Chondrocyte (in vitro differentiated cells): ENCODE results near the gene PIK3CD. TPM values are rescaled to one million over a fixed set of nuclear protein-coding genes. Genes with fewer than 3 reads are reported as not detected.

Source experiments
- DNase-seq: peaks from one replicate; pipeline ENCODE4 v3.0.0; 2021; ENCODE audit warnings: mixed read lengths, low spot score
- H3K27ac Mint-ChIP-seq: one replicate; pipeline ENCODE4 v1.8.0; 2021; ENCODE audit warnings: mild to moderate bottlenecking, moderate library complexity, mixed read lengths; ENCODE audit not compliant: unreplicated experiment
- H3K27me3 Mint-ChIP-seq: 2 replicates; pipeline ENCODE4 v1.8.0; 2021; ENCODE audit warnings: low read depth, mixed read lengths
- H3K36me3 Mint-ChIP-seq: 2 replicates; pipeline ENCODE4 v1.8.0; 2021; ENCODE audit warnings: low read depth, mixed read lengths
- H3K4me1 Mint-ChIP-seq: 2 replicates; pipeline ENCODE4 v1.8.0; 2021; ENCODE audit warnings: low read depth, mild to moderate bottlenecking, mixed read lengths
- H3K4me3 Mint-ChIP-seq: one replicate; pipeline ENCODE4 v1.8.0; 2021; ENCODE audit warnings: mild to moderate bottlenecking, moderate library complexity, mixed read lengths; ENCODE audit not compliant: unreplicated experiment
- H3K9me3 Mint-ChIP-seq: 2 replicates; pipeline ENCODE4 v1.8.0; 2021; ENCODE audit warnings: low read depth, mixed read lengths
- total RNA-seq: library from RNA; stranded (reverse); gene quantifications from 3 replicates; pipeline ENCODE4 v1.2.1, GENCODE V29; 2021
- TF ChIP-seq, protein P1 (sequence below): fragments of 200-600 bp; sonication (generic); IDR thresholded peaks from 2 replicates; pipeline ENCODE4 v1.5.0; 2021; ENCODE audit warnings: antibody characterized with exemption, mild to moderate bottlenecking, moderate library complexity

PIK3CD gene
- total RNA-seq, 1 donor from 2014 or later: 4.3 TPM

DNA sequence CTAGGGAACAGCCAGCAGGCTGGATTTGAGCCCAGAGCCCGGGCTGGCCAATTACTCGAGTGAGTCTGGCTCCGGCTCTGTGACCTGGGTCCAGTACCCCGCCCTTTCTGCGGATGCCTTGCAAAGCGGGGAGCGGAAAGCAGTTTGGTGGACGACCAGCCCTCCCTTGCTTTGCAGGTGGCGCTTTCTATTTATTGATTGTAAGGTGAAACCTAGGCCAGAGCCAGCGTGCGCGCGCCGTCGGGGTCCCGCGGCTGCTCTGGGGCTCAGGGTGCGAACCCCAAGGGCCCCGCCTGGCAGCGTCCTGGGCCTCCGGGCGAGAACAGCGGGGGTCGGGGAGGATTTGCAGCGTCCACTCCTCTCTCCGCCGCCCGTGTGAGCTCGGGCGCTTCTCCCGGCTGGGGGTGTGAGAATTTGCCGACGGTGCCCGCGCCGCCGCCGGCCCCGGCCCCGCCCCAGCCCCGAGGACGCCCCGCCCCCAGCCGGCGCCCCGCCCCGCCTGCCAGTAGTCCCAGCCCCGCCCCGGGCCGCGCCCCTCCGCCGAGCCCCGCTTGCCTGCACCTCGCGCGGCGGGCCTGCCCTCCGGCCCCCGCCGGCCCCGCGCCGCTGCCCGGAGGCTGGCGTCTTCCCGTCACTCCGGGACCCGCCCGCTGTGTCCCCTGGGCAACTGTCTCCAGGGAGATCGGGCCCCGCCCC is 37.6 kb downstream of the PIK3CD start:
- Mint-ChIP-seq H3K27ac (no peak overlapping the region), H3K4me3 (peak overlapping the region; percentile 70), H3K9me3 (no peaks in the 10 kb centered on the region), H3K4me1 (peaks cover 37% of the 10 kb centered on the region), H3K27me3 (no peaks in the 10 kb centered on the region), H3K36me3 (no peaks in the 10 kb centered on the region)
- TF ChIP-seq, protein P1, sequence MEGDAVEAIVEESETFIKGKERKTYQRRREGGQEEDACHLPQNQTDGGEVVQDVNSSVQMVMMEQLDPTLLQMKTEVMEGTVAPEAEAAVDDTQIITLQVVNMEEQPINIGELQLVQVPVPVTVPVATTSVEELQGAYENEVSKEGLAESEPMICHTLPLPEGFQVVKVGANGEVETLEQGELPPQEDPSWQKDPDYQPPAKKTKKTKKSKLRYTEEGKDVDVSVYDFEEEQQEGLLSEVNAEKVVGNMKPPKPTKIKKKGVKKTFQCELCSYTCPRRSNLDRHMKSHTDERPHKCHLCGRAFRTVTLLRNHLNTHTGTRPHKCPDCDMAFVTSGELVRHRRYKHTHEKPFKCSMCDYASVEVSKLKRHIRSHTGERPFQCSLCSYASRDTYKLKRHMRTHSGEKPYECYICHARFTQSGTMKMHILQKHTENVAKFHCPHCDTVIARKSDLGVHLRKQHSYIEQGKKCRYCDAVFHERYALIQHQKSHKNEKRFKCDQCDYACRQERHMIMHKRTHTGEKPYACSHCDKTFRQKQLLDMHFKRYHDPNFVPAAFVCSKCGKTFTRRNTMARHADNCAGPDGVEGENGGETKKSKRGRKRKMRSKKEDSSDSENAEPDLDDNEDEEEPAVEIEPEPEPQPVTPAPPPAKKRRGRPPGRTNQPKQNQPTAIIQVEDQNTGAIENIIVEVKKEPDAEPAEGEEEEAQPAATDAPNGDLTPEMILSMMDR: no peak
- no peak for DNase-seq

DNA sequence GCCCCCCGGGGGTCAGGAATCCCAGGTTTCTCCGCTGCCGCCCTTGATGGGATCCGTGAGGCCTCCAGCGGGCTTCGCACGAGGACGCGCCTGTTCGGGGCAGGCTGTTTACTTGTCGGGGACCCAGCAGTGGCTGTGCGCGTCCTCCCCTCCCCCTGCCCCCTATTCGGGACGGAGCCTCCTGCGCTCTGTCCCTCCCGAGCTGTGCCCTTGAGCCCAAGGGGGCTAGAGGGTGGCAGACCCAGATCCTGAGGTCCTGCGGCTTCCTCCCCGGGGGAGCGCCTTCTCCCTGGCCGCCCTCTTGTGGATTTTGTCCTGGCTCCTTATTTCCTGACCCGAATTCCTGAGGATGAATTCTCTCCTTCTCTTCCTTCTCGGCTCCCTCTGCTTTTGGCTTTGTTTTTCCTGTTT is 38.4 kb downstream of the PIK3CD start:
- DNase-seq: no peak
- Mint-ChIP-seq H3K36me3 (no peaks in the 10 kb centered on the region), H3K27me3 (no peaks in the 10 kb centered on the region), H3K9me3 (no peaks in the 10 kb centered on the region), H3K4me3 (peak overlapping the region; percentile 89), H3K27ac (no peak overlapping the region), H3K4me1 (peaks cover 37% of the 10 kb centered on the region)
- TF ChIP-seq, protein P1: peak; percentile 52

DNA sequence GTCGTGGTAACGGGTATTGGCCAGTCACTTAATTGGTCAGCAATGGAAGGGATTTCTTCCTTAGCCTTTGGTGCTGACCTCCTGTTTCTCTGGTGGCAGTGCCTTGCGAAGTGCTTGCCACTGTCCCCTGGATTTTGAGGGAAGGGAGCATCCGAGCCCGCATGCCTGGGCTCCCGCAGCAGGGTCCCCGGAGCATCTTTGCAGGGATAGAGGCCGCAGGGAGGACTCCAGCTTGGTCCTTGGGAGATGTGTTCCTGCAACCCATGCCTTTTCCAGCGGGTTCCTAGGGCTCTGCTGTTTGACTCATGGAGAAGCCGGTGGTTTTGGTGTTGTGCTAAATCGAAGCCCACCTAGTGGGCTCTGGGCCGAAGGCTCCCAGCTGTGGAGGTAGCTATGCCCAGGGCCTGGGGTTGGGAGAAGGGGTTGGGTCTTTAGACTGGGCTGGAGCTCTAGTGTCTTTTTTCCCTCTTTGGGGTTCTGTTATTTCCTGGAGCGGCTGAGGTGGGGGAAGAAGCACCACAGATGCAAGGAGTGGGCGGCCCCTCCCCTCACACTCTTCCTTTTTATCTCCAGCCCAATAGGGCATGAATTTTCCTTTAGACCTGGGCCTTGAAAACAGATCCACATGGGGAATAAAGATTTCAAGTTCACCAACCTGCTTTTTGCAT is 39.0 kb downstream of the PIK3CD start:
- Mint-ChIP-seq H3K4me1 (peaks cover 37% of the 10 kb centered on the region), H3K4me3 (peak overlapping the region; percentile 89), H3K27ac (no peak overlapping the region), H3K9me3 (no peaks in the 10 kb centered on the region), H3K27me3 (no peaks in the 10 kb centered on the region), H3K36me3 (no peaks in the 10 kb centered on the region)
- no peak for DNase-seq
- TF ChIP-seq, protein P1: no peak

DNA sequence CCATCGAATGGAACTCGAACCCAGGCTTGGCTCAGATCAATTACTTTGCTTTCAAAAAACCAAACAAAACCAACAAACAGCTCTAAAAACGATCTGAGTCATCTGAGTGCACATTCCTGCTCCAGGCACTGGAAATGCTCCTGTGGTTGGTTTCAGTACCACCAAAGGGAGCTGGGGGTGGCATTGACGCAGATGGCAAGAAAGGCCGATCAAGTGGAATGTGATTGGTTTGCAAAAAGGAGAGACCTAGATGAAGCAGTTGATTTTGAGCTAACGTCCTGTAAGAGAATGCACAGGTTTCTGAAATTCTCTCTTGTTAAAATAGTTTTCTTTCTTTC is 39.5 kb downstream of the PIK3CD start:
- TF ChIP-seq, protein P1: no peak
- H3K4me1 Mint-ChIP-seq: peaks cover 37% of the 10 kb centered on the region
- no peaks in the 10 kb centered on the region for H3K9me3 Mint-ChIP-seq
- DNase-seq: no peak
- no peak overlapping the region for H3K4me3 Mint-ChIP-seq
- H3K27me3 Mint-ChIP-seq: no peaks in the 10 kb centered on the region
- no peak overlapping the region for H3K27ac Mint-ChIP-seq
- H3K36me3 Mint-ChIP-seq: no peaks in the 10 kb centered on the region

DNA sequence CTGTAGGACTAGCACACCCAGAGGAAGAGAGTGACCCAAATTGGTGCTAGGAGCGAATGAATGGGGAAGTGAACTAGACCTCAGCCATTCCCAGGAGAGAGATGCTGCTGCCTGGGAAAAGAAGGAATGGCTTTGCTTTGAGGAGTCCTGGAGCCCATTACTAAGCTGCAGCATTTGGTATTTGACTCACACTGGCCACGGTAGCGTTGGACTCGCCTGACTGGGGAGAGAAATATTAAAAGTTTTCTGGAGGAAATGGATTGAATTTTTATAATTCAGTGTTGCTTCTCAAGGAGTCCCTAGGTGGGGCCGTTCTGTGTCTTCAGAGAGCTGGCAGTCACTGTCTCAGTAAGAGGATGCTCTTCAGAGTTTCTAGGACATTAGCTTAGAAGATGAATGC is 40.2 kb downstream of the PIK3CD start:
- no peaks in the 10 kb centered on the region for H3K9me3 Mint-ChIP-seq
- peaks cover 36% of the 10 kb centered on the region for H3K4me1 Mint-ChIP-seq
- TF ChIP-seq, protein P1: peak; percentile 50
- DNase-seq: no peak
- no peaks in the 10 kb centered on the region for H3K36me3 Mint-ChIP-seq
- peak overlapping the region; percentile 67 for H3K27ac Mint-ChIP-seq
- no peaks in the 10 kb centered on the region for H3K27me3 Mint-ChIP-seq
- H3K4me3 Mint-ChIP-seq: no peak overlapping the region
